SK-N-MC (cell line): ENCODE measurements around the gene LAMB4.

Experiments
- EZH2 ChIP-seq: fragments of 200-600 bp; sonication (generic); IDR thresholded peaks from one replicate; pipeline ENCODE4 v1.6.1; 2017; ENCODE audit warnings: antibody characterized with exemption
- POLR2AphosphoS5 ChIP-seq: IDR thresholded peaks from 2 replicates; pipeline ENCODE4 v1.6.1; 2012; ENCODE audit warnings: mild to moderate bottlenecking, low read depth, low read length, borderline replicate concordance

- TF ChIP-seq EZH2 (no peak), POLR2AphosphoS5 (no peak)
Measured at GRCh38 chr7:107998150-107998549, 132.0 kb downstream of the LAMB4 start.
